ENCODE data around the gene CYP4F12. TPM values are rescaled to one million over a fixed set of nuclear protein-coding genes. Genes with fewer than 3 reads are reported as not detected.
"Not testable (repeated sequence)": the region's sequence is repeated elsewhere in the genome, so short reads cannot be mapped to it uniquely, and the experiment has no call there.

The CYP4F12 gene
- total RNA-seq, 1 donor from 2014 or later, result not detected

DNA sequence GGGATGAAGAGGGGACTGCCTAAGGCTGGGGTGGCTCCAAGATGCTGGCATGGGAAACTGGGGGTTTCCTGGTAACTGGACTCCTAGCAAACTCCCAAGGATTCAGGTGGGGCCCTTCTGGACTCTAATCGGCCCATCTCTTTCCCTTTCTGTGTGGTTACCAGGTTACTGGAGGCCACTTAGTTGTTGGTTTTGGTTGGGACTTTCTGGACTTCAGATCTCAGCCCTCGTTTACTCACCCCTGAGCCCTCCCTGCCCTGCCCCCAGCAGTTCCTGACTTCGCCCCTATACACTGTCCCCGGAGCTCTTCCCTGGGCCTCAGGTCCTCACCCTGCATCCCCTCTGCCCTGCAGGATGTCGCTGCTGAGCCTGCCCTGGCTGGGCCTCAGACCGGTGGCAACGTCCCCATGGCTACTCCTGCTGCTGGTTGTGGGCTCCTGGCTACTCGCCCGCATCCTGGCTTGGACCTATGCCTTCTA, 328 bp downstream of the CYP4F12 start:
- no peak overlapping the region for H3K4me3 Mint-ChIP-seq (ENCODE audit: unreplicated experiment)
- TF ChIP-seq, protein P1, sequence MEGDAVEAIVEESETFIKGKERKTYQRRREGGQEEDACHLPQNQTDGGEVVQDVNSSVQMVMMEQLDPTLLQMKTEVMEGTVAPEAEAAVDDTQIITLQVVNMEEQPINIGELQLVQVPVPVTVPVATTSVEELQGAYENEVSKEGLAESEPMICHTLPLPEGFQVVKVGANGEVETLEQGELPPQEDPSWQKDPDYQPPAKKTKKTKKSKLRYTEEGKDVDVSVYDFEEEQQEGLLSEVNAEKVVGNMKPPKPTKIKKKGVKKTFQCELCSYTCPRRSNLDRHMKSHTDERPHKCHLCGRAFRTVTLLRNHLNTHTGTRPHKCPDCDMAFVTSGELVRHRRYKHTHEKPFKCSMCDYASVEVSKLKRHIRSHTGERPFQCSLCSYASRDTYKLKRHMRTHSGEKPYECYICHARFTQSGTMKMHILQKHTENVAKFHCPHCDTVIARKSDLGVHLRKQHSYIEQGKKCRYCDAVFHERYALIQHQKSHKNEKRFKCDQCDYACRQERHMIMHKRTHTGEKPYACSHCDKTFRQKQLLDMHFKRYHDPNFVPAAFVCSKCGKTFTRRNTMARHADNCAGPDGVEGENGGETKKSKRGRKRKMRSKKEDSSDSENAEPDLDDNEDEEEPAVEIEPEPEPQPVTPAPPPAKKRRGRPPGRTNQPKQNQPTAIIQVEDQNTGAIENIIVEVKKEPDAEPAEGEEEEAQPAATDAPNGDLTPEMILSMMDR (IDR thresholded peaks at IDR 0.05; ENCODE audit: partially characterized antibody, unreplicated experiment), result no peak
- H3K9me3 Mint-ChIP-seq (ENCODE audit: unreplicated experiment), result peaks cover 5% of the 10 kb centered on the region
- H3K36me3 Mint-ChIP-seq (ENCODE audit: unreplicated experiment), result peaks cover 13% of the 10 kb centered on the region
- H3K27ac Mint-ChIP-seq (ENCODE audit: unreplicated experiment), result no peak overlapping the region
- H3K4me1 Mint-ChIP-seq (ENCODE audit: low read depth, unreplicated experiment), result no peaks in the 10 kb centered on the region
- peaks cover 10% of the 10 kb centered on the region for H3K27me3 Mint-ChIP-seq (ENCODE audit: unreplicated experiment)
- DNase-seq, result no peak

- H3K9me3 Mint-ChIP-seq (ENCODE audit: unreplicated experiment), result peaks cover 7% of the 10 kb centered on the region
- peaks cover 9% of the 10 kb centered on the region for H3K27me3 Mint-ChIP-seq (ENCODE audit: unreplicated experiment)
- DNase-seq, result no peak
- H3K36me3 Mint-ChIP-seq (ENCODE audit: unreplicated experiment), result peaks cover 20% of the 10 kb centered on the region
- TF ChIP-seq, protein P1 (IDR thresholded peaks at IDR 0.05; ENCODE audit: partially characterized antibody, unreplicated experiment), result no peak
- no peak overlapping the region for H3K4me3 Mint-ChIP-seq (ENCODE audit: unreplicated experiment)
- H3K27ac Mint-ChIP-seq (ENCODE audit: unreplicated experiment), result no peak overlapping the region
- H3K4me1 Mint-ChIP-seq (ENCODE audit: low read depth, unreplicated experiment), result no peaks in the 10 kb centered on the region
Observed at GRCh38 chr19:15675560-15675959, 2.7 kb downstream of the CYP4F12 start.

- peaks cover 13% of the 10 kb centered on the region for H3K9me3 Mint-ChIP-seq (ENCODE audit: unreplicated experiment)
- no peak overlapping the region for H3K27ac Mint-ChIP-seq (ENCODE audit: unreplicated experiment)
- peaks cover 20% of the 10 kb centered on the region for H3K36me3 Mint-ChIP-seq (ENCODE audit: unreplicated experiment)
- no peak for DNase-seq
- TF ChIP-seq, protein P1 (IDR thresholded peaks at IDR 0.05; ENCODE audit: partially characterized antibody, unreplicated experiment), result no peak
- peaks cover 11% of the 10 kb centered on the region for H3K27me3 Mint-ChIP-seq (ENCODE audit: unreplicated experiment)
- no peaks in the 10 kb centered on the region for H3K4me1 Mint-ChIP-seq (ENCODE audit: low read depth, unreplicated experiment)
- no peak overlapping the region for H3K4me3 Mint-ChIP-seq (ENCODE audit: unreplicated experiment)
Observed at GRCh38 chr19:15679089-15679488, 6.2 kb downstream of the CYP4F12 start.

GRCh38 chr19:15679865-15680264, 7.0 kb downstream of the CYP4F12 start:
- not testable (repeated sequence) for H3K4me1 Mint-ChIP-seq (ENCODE audit: low read depth, unreplicated experiment); H3K27me3 Mint-ChIP-seq (ENCODE audit: unreplicated experiment); DNase-seq; H3K27ac Mint-ChIP-seq (ENCODE audit: unreplicated experiment); H3K4me3 Mint-ChIP-seq (ENCODE audit: unreplicated experiment)
- Mint-ChIP-seq H3K36me3 (ENCODE audit: unreplicated experiment) (peaks cover 19% of the 10 kb centered on the region), H3K9me3 (ENCODE audit: unreplicated experiment) (peaks cover 12% of the 10 kb centered on the region)

GRCh38 chr19:15680478-15681322, 7.8 kb downstream of the CYP4F12 start:
- Mint-ChIP-seq H3K27ac (ENCODE audit: unreplicated experiment) (no peak overlapping the region), H3K36me3 (ENCODE audit: unreplicated experiment) (peaks cover 19% of the 10 kb centered on the region), H3K27me3 (ENCODE audit: unreplicated experiment) (peaks cover 4% of the 10 kb centered on the region), H3K4me3 (ENCODE audit: unreplicated experiment) (no peak overlapping the region), H3K9me3 (ENCODE audit: unreplicated experiment) (peaks cover 12% of the 10 kb centered on the region), H3K4me1 (ENCODE audit: low read depth, unreplicated experiment) (no peaks in the 10 kb centered on the region)
- TF ChIP-seq, protein P1 (IDR thresholded peaks at IDR 0.05; ENCODE audit: partially characterized antibody, unreplicated experiment), result no peak
- DNase-seq, result no peak
